ENCODE data around the gene GPR62.
"Not testable (repeated sequence)": the region's sequence is repeated elsewhere in the genome, so short reads cannot be mapped to it uniquely, and the experiment has no call there.

The GPR62 gene

DNA sequence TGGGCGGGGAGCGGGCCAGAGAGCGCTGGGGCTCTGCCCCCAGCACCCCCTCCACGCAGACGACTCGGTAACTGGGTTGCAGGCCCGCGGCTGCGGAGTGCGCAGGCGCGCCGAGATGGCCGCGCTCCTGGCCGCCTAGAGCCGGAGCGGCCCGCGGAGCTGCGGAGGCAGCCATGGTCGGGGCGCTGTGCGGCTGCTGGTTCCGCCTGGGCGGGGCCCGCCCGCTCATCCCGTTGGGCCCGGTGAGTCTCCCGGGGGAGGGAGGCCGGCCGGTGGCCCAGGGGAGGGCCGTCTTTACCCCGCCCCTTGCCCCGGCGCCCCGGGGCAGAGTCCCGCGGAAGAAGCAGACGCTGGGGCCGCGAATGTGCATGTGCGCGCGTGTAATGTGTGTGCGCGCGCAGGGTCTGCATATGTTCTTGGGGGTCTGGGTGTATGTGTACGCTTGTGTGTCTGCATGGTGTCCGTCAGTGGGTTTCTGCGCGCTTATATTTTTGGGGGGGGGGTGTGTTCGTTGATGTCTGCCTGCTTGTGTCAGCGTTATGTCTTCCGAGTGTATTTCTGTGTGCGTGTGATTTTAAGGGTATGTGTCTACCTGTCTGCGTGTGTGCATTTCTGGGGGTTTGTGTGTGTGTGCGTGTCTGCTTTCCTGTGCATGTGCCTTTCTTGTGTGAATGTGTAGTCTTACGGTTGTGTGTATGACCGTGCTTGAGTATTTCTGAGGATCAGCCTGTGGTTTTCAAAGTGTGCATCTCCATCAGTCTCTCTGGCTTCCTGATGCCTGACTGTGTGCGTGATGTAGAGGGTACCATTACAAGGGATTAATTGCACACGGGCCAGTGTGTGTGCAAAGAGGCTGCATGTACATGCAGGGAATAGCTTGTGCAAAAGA lies 20.0 kb downstream of the GPR62 start, which contains the start of gene ABHD14A:
ABHD14A (plus strand) TSS at position 102 of the 889 bp plus-strand sequence; CDS start at position 174, 72 bp downstream.
- peak; percentile 64 for DNase-seq

- DNase-seq, result peak; percentile 60
Observed at GRCh38 chr3:51975852-51976549, 20.8 kb downstream of the GPR62 start.

DNA sequence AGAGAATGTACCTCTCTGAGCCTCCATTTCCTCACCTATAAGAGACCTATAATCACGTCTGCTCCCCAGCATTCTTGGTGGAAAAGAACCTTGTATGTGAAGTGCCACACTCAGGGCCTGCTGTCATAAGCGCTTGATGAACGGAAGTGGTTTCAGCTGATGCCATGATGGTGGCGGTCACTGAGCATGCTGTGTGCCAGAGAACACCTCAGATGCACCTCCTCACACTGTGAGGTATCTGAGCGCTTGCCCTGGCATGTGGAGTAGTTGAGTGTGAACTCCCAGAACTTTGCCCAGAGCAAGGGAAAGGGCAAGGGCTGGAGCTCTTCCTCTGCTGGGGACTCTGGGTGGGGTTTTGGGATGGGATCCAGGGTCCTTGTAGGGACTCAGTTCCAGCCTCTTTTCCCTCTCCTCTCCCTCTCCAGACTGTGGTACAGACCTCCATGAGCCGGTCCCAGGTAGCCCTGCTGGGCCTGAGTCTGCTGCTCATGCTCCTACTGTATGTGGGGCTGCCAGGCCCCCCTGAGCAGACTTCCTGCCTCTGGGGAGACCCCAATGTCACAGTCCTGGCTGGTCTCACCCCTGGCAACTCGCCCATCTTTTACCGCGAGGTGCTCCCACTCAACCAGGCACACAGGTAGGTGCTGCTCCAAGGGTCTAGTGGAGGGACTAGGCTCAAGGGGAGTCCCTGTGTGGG lies 22.4 kb downstream of the GPR62 start:
- DNase-seq, result no peak

DNA sequence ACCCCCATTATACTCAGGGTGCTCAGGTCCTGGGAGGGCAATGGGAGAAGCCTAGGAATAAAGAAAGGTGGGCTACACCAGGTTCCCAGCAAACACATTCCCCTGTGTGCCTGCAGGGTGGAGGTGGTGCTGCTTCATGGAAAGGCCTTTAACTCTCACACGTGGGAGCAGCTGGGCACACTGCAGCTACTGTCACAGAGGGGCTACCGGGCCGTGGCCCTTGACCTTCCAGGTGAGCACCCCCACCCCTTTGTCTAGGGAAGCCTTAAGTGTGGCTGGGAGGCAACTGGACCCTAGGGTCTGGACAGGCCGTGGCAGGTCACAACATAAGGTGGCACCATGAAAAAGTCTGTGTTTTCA lies 22.9 kb downstream of the GPR62 start:
- no peak for DNase-seq

GRCh38 chr3:51980253-51980652 lies 25.1 kb downstream of the GPR62 start:
- DNase-seq, result no peak

DNA sequence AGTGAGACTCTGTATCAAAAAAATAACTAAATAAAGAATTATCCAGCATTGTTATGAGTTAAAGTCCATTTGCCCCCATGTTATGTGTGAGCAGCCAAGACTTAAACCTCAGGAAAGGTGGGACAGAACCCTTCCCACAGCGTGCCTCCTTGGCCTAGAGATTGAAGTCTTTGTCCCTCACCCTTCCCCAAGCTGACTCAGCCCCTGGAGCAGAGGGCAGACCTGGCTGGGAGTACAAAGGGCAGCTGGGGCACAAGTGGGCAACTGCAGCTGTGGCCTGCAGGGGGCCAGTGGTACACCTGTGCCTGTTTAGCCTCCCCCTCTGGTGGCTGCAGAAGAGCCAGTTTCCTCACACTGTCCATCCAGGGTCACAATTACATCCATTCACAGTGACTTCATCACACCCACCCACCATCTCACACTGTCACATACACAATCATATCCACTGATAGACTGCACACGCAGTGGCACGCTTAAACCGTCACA lies 27.2 kb downstream of the GPR62 start:
- no peak for DNase-seq

DNA sequence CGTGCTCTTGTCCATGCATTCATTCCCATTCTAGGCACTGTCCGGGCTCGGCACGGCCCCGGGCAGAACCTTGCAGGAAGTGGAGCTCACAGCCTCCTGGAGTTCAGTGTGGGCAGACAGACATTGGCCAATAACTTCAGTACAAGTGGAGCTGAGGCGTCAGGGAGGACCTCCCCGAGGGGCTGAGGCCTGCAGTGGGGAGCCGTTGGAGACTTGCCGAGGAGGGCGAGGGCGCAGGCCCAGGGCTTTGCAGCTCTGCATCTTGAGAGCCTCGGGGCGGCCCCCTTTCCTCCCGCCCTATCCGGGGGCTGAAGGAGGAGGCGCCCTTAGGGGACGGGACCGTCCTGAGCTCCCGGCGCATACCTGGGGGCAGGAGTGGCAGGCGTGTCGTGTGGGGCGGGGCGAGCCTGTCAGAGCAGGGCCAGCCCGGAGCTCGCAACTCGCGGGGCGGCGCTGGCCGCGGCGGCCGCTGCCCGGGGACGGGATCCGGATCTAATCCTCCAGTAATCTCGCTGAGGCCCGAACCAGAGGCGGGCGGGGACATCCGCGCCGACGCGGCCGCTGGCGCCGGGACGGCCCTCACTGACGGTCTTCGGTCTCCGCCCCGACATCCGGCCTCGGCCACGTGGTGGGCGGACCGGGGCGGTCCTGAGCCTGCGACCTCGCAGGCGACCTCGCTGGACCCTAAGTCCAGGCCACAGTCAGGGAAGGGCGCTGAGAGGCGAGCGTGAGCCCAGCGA lies 27.8 kb downstream of the GPR62 start, which contains the start of gene ACY1:
ACY1 (plus strand) TSS at position 698 of the 740 bp plus-strand sequence. CDS start 530 bp downstream, outside the sequence.
- peak; percentile 78 for DNase-seq

DNA sequence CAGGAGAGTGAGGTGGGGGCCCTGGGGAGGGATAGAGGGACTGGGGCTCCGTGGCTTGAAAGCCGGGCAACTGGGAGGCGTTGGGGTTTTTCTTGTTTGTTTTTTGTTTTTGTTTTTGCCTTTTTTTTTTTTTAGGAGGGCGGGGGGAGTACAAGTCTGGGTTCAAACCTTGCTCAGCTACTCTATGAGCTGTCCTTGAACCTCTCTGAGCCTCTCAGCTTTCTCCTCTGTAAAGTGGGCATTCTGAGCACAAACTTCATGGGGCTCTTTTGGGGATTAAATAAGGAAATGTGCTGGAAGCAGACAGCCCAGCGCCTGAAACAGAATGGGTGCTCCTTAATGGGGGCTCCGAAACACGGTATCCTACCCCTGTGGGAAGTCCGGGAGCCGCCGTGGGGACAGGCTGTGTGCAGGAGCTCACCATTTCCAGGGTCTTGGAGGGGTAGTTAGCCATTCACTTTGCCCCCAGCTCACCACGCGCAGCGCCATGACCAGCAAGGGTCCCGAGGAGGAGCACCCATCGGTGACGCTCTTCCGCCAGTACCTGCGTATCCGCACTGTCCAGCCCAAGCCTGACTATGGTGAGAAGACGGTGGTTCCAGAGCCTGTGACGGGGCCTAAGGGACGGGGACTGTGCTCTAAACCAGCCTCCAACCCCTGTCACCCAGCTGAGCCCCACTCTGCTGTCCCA lies 28.5 kb downstream of the GPR62 start:
- no peak for DNase-seq

- no peak for DNase-seq
Observed at GRCh38 chr3:51984269-51984647, 29.1 kb downstream of the GPR62 start.

DNA sequence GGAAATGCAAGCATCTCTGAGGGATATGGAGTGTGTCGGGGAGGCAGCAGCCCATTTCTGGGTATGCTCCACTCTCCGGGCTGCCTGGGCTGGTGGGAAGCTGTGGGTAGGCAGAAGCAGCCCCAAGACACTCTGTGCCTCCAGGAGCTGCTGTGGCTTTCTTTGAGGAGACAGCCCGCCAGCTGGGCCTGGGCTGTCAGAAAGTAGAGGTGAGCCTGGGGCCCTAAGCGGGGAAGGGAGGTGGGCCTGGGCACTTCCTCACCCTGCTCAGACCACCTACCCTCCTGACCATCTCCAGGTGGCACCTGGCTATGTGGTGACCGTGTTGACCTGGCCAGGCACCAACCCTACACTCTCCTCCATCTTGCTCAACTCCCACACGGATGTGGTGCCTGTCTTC lies 29.9 kb downstream of the GPR62 start:
- DNase-seq, result no peak

DNA sequence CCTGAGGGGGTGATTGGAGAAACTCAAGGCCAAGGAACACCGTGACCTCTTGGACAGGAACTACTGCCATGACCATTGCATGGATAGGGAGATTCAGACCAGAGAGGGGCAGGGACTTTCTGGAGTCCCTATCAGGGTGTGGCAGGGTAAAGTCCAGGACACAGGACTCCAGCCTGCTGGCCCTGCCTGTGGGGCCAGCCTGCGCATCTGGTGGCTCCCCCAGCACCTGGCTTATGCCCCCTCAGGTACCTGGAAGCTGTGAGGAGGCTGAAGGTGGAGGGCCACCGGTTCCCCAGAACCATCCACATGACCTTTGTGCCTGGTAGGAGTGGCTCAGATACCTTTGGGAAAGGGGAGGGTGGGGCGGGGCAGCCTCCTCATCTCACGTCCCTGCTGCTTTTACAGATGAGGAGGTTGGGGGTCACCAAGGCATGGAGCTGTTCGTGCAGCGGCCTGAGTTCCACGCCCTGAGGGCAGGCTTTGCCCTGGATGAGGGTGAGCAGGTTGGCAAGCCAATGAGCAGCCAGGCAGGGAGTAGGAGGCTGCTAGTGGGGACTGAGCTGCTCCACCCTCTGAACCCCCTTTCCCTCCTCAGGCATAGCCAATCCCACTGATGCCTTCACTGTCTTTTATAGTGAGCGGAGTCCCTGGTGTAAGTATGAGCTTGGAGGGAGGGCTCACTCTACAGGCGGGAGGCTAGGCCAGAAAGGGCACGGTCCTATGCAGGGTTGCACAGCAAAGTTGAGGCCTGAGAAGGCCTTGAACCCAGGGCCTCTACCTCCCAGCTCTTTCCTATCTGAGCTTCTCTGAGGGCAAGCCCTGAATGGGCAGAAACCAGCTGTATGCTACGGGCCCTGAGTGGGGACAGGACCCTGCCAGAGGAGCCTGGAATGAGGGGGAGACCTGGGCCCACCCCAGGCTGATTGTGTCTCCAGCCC lies 31.1 kb downstream of the GPR62 start:
- DNase-seq, result no peak

DNA sequence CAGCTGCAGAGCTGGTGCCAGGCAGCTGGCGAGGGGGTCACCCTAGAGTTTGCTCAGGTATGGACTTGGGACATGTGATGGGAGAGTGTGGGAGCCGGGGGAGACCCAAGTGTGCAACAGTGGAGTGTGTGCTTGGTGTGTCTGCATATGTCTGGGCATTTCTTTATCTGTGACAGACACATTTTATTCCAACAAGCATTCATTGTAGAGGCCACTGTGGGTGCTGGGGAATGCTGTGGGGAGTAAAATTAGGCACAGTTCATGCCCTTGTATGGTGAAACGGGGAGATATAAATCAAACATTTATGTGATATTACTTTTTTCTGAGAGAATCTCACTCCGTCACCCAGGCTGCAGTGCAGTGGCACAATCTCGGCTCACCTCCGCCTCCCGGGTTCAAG lies 32.4 kb downstream of the GPR62 start:
- no peak for DNase-seq

DNA sequence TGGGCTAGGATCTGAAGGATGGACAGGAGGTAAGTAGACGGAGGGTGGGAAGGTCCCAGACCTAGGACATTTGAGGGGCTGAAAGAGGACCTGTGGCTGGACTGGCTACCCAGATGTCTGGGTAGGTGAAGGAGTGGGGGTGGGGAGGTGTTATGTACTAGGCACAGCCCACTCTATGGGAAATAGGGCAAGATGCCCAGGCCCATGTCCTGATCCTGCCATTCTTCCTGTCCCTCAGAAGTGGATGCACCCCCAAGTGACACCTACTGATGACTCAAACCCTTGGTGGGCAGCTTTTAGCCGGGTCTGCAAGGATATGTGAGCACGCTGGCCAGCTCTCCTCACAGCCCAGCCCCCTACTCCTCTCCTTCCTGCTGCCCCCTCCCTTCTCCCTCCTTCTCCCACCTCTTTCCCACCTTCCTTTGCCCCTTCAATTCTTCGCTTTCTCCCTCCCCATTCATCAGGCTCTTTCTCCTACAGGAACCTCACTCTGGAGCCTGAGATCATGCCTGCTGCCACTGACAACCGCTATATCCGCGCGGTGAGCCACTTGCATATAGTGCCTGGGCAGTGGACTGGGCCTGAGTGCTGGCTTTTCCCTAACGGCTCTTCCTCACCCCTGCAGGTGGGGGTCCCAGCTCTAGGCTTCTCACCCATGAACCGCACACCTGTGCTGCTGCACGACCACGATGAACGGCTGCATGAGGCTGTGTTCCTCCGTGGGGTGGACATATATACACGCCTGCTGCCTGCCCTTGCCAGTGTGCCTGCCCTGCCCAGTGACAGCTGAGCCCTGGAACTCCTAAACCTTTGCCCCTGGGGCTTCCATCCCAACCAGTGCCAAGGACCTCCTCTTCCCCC lies 33.3 kb downstream of the GPR62 start:
- DNase-seq, result no peak

DNA sequence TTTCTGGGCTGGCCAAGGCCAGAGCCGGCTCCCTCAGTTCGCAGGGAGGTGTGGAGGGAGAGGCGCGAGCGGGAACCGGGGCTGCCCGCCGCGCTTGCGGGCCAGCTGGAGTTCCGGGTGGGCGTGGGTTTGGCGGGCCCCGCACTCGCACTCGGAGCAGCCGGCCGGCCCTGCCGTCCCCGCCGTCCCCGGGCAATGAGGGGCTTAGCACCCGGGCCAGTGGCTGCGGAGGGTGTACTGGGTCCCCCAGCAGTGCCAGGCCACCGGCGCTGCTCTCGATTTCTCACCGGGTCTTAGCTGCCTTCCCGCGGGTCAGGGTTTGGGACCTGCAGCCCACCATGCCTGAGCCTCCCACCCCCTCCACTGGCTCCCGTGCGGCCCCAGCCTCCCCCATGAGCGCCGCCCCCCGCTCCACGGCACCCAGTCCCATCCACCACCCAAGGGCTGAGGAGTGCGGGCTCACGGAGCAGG lies 35.4 kb downstream of the GPR62 start:
- not testable (repeated sequence) for DNase-seq

DNA sequence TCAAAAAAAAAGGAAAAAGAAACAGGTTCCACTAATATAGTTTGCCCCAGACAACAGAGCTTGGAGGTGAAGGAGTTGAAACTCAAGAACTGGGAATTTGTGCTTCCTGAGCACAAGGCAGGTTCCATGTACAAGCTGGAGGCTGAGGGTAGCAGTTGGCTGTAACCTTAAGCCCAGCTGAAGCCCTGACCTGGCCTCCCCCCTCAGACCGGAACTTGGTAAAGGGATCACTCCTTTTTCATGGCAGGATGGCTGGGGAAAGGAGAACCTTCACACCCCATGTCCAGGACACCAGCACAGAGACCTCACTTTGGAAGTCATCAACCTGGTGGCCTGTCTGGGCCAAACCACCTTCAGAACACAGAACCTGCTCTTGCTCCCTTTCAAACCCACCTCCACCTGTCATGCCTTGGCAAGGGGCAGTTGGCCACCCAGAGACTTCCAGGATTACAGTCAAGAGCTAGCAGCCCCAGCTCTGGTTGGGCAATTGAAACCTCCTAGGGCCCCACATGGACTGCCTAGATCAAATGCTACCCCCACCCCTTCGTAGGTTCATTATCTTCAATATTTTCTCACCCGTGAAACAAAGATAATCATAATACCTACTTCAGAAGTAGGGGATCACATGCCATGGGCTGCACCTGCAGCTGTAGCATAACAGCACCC lies 37.0 kb downstream of the GPR62 start:
- DNase-seq, result no peak

- DNase-seq, result not testable (repeated sequence)
Observed at GRCh38 chr3:51993657-51994056, 38.5 kb downstream of the GPR62 start.

GRCh38 chr3:51994530-51994929 lies 39.3 kb downstream of the GPR62 start:
- DNase-seq, result no peak

GRCh38 chr3:51995346-51996163 lies 40.4 kb downstream of the GPR62 start, which contains the start of gene RPL29:
TSS of gene RPL29 (minus strand) at chr3:51995895. CDS start at chr3:51995461, 434 bp downstream.
- DNase-seq, result peak; percentile 95
